Gastroesophageal sphincter (tissue), 4 donors: ENCODE measurements around the gene APOB. TPM values are rescaled to one million over a fixed set of nuclear protein-coding genes. Genes with fewer than 3 reads are reported as not detected.

Experiments
- ATAC-seq: fragments of 150-250 bp; one replicate; pipeline ENCODE4 v1.9.1; 2016; ENCODE audit warnings: mild to moderate bottlenecking, moderate library complexity
- H3K27ac ChIP-seq, 4 donors: fragments of 200-600 bp; sonication (generic) in 3 of 4; 1 replicate in 3 of 4; 2 replicates in 1 of 4; pipeline ENCODE4 v1.5.1; 2016 to 2019
- H3K27me3 ChIP-seq: fragments of 200-600 bp; sonication (generic); one replicate; pipeline ENCODE4 v1.5.1; 2019
- H3K36me3 ChIP-seq, 2 donors: fragments of 200-600 bp; sonication (generic); one replicate each; pipeline ENCODE4 v1.5.1; 2019; ENCODE audit warnings: control low read depth in 1 of 2
- H3K4me1 ChIP-seq, 3 donors: fragments of 200-600 bp; sonication (generic); 1 replicate in 2 of 3; 2 replicates in 1 of 3; pipeline ENCODE4 v1.5.1; 2016 to 2019; ENCODE audit warnings: control low read depth in 2 of 3
- H3K4me3 ChIP-seq, 2 donors: fragments of 200-600 bp; sonication (generic); one replicate each; pipeline ENCODE4 v1.5.1; 2019; ENCODE audit warnings: mild to moderate bottlenecking in 1 of 2, moderate library complexity in 1 of 2
- H3K9me3 ChIP-seq, 3 donors: fragments of 200-600 bp; sonication (generic); one replicate each; pipeline ENCODE4 v1.5.1; 2017 to 2019; ENCODE audit warnings: control low read depth in 2 of 3
- EP300 ChIP-seq: sonication (generic); formaldehyde crosslinking; IDR thresholded peaks from one replicate; pipeline ENCODE4 v1.6.1; 2017; ENCODE audit warnings: antibody characterized with exemption, mild to moderate bottlenecking
- POLR2A ChIP-seq, 2 donors: fragments of 450-650 bp; IDR thresholded peaks; one replicate each; pipeline ENCODE4 v1.6.1; 2017; ENCODE audit warnings: antibody characterized with exemption in 2 of 2, mild to moderate bottlenecking in 2 of 2, moderate library complexity in 1 of 2
- POLR2AphosphoS5 ChIP-seq: sonication (generic); formaldehyde crosslinking; IDR thresholded peaks from one replicate; pipeline ENCODE4 v1.6.1; 2017; ENCODE audit warnings: antibody characterized with exemption
- WGBS, 2 donors: methylation state at CpG; one replicate each; pipeline ENCODE4 v1.1.5; 2018; ENCODE audit warnings: low coverage in 1 of 2; 5-methylcytosine and 5-hydroxymethylcytosine counted together
- total RNA-seq, 4 donors: library from RNA; depleted of rRNA; stranded (reverse); fragments of >200 nt; gene quantifications; one replicate each; pipeline ENCODE4 v1.1.0, GENCODE V29; 2016
- TF ChIP-seq, protein P1 (sequence below), 4 experiments: fragments of 200-600 bp in 2 of 4; fragments of 450-650 bp in 2 of 4; sonication (generic) in 1 of 4; IDR thresholded peaks; one replicate each; pipeline ENCODE4 v1.5.1; 2017 to 2019; ENCODE audit warnings: antibody characterized with exemption in 4 of 4, mild to moderate bottlenecking in 2 of 4, moderate library complexity in 2 of 4

APOB gene
- total RNA-seq, 4 donors from 2014 or later = 1.2 to 7.8 (median 2.8) TPM

DNA sequence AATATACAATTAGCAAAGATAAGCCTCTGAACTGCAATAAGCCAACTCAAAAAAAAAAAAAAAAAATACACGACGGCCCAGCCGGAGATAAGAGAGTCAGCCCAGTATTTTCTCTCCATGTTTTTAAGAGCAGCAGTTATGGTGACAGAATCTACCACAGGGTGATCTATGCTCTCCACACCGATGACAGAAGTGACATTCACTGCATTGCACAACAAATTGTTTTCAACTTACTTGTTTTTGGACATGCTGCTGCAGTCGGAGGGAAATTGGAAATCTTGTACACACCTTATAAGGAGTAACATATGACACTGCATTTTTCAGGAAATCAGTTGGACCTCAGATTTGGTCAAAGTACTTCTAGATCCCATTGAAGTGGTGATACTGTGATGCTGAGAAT lies 23.3 kb upstream of the APOB start:
- no peaks in the 10 kb centered on the region for H3K4me1 ChIP-seq
- no peak overlapping the region for H3K4me3 ChIP-seq
- no peak for TF ChIP-seq POLR2AphosphoS5
- TF ChIP-seq EP300 = no peak
- TF ChIP-seq, protein P1, sequence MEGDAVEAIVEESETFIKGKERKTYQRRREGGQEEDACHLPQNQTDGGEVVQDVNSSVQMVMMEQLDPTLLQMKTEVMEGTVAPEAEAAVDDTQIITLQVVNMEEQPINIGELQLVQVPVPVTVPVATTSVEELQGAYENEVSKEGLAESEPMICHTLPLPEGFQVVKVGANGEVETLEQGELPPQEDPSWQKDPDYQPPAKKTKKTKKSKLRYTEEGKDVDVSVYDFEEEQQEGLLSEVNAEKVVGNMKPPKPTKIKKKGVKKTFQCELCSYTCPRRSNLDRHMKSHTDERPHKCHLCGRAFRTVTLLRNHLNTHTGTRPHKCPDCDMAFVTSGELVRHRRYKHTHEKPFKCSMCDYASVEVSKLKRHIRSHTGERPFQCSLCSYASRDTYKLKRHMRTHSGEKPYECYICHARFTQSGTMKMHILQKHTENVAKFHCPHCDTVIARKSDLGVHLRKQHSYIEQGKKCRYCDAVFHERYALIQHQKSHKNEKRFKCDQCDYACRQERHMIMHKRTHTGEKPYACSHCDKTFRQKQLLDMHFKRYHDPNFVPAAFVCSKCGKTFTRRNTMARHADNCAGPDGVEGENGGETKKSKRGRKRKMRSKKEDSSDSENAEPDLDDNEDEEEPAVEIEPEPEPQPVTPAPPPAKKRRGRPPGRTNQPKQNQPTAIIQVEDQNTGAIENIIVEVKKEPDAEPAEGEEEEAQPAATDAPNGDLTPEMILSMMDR (IDR thresholded peaks at IDR 0.05) = no peak
- TF ChIP-seq POLR2A (IDR thresholded peaks at IDR 0.05) = no peak
- H3K36me3 ChIP-seq = no peaks in the 10 kb centered on the region
- H3K9me3 ChIP-seq = no peaks in the 10 kb centered on the region
- no peak for ATAC-seq
- no peak overlapping the region for H3K27ac ChIP-seq
- 43 to 54% methylated on average over 4 to 5 of the region's 5 CpGs for WGBS, 2 donors
- no peaks in the 10 kb centered on the region for H3K27me3 ChIP-seq

DNA sequence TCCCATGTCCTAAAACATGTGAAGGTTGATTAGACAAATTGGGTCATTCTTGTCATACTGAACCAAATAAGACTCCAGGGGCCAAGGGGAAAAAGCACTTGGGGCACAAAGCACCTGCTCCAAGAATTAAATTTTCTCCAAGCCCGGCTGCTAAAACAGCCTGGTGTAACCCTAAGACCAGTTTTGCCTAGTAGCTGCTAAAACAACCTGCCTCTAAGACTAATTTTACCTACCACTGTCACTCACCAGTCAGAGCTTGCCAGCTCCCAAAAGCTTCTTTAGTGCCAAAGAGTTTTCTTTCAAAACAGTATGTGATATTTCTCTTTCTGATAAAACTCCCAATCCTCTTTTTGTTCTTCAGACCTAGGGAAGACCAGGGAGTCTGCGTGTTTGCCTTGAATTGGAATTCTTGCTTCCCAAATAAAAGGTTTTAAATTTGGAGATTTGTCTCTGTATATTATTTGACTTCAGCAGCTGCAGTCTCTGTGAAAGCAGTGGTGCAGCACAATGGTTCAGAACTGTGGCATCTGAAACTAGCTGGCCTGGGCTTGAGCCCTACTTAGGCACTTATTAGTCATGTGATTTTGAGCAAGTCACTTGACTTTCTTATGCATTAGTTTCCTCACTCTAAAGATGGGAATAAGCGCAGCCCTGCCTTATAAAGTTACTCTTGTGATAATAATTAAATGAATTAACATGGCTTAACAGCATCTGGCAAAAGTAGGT lies 16.2 kb upstream of the APOB start:
- H3K9me3 ChIP-seq = no peaks in the 10 kb centered on the region
- no peak overlapping the region for H3K4me3 ChIP-seq
- H3K4me1 ChIP-seq = no peaks in the 10 kb centered on the region
- H3K27ac ChIP-seq = no peak overlapping the region
- no peaks in the 10 kb centered on the region for H3K27me3 ChIP-seq
- TF ChIP-seq POLR2AphosphoS5 = no peak
- no peak for TF ChIP-seq EP300
- TF ChIP-seq, protein P1 (IDR thresholded peaks at IDR 0.05) = no peak
- TF ChIP-seq POLR2A (IDR thresholded peaks at IDR 0.05) = no peak
- H3K36me3 ChIP-seq = no peaks in the 10 kb centered on the region
- no peak for ATAC-seq
- 59 to 92% methylated on average over 2 to 3 of the region's 3 CpGs for WGBS, 2 donors

DNA sequence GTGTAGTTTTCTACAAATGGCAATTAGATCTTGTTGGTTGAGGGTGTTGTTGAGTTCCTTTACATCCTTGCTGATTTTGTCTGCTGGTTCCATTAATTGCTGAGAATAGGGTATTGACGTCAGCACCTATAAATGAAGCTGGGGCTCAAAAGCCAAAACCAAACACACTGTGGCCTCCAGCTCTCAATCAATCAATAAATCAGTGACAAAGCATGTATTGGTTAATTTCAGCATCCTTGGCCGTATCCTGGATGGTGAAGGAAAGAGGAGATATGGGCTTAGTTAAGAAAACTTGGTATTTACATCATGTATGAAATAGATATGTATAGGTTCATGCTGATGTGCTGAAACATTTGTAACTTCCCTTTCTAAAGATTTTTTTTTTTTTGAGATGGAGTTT lies 13.2 kb upstream of the APOB start:
- no peak overlapping the region for H3K4me3 ChIP-seq
- WGBS, 2 donors = 81 to 90% methylated on average over 2 of the region's 2 CpGs
- no peaks in the 10 kb centered on the region for H3K36me3 ChIP-seq
- no peak for ATAC-seq
- no peaks in the 10 kb centered on the region for H3K27me3 ChIP-seq
- H3K9me3 ChIP-seq = no peaks in the 10 kb centered on the region
- no peak for TF ChIP-seq EP300
- no peak for TF ChIP-seq POLR2A (IDR thresholded peaks at IDR 0.05)
- H3K4me1 ChIP-seq = no peaks in the 10 kb centered on the region
- H3K27ac ChIP-seq = no peak overlapping the region

DNA sequence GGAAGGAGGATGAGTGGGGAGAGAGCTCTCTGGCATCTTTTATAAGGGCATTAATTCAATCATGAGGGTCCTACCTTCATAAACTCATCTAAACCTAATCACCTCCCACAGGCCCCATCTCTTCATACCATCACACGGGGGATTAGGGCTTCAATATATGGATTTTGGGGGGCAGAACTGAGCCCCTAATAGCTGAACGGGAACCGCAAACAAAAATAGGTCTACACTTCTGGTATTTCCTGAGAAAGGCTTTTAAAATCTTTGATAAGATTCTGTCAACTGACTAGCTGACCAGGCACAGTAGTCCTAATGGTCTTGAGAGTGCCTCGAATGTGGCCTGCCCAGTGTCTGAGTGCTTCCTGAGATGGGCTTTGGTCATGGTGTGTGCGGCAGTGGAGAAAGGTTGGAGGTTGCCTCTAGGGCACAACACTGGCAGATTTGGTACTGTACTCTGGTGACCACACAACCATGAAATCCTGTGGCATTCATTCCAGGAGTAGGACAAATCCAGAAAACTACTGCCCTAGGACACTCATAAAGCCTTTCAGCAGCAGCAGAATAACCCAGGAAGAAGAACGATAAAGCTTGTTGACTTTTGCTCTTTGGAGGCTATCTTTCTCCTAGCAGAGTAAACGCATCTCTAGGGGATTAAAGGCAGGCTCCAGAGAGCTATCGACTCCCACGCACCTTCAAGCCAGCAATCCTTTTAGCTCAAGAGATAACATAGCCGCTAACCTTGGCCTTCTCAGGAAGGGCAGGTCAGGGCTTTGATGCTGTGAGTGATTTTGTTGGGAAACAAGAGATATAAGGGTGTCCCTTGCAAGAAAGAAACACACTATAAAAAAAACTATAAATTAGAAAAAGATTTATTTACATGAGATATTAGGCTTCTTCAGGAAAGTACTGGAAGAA lies 12.3 kb upstream of the APOB start:
- Histone ChIP-seq H3K36me3 (no peaks in the 10 kb centered on the region), H3K27ac (no peak overlapping the region), H3K4me1 (no peaks in the 10 kb centered on the region), H3K27me3 (no peaks in the 10 kb centered on the region), H3K9me3 (no peaks in the 10 kb centered on the region), H3K4me3 (no peak overlapping the region)
- TF ChIP-seq POLR2AphosphoS5 = no peak
- TF ChIP-seq, protein P1 (IDR thresholded peaks at IDR 0.05) = no peak
- no peak for TF ChIP-seq EP300
- TF ChIP-seq POLR2A (IDR thresholded peaks at IDR 0.05) = no peak
- ATAC-seq = no peak
- WGBS, 2 donors = 56 to 64% methylated on average over 8 of the region's 10 CpGs

DNA sequence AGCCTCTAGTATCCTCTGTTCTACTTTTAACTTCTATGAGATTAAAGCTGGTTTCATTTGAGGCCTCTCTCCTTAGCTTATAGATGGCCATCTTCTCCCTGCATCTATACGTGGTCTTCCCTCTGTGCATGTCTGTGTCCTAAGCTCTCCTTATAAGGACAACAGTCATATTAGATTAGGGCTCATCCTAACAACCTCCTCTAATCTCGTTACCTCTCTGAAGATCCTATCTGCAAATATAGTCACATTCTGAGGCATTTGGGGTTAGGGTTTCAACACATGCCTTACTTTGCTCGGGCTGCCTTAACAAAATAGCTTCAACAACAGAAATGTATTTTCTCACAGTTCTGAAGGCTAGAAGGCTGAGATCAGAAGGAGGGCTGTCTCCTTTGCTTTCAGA lies 11.6 kb upstream of the APOB start:
- no peaks in the 10 kb centered on the region for H3K9me3 ChIP-seq
- TF ChIP-seq POLR2A (IDR thresholded peaks at IDR 0.05) (no peak), EP300 (no peak), POLR2AphosphoS5 (no peak)
- TF ChIP-seq, protein P1 (IDR thresholded peaks at IDR 0.05) = no peak
- H3K27me3 ChIP-seq = no peaks in the 10 kb centered on the region
- no peaks in the 10 kb centered on the region for H3K36me3 ChIP-seq
- no peaks in the 10 kb centered on the region for H3K4me1 ChIP-seq
- WGBS, 2 donors = 59 to 86% methylated on average over 2 to 3 of the region's 3 CpGs
- no peak overlapping the region for H3K4me3 ChIP-seq
- no peak for ATAC-seq
- no peak overlapping the region for H3K27ac ChIP-seq
